SK-N-SH (cell line): ENCODE results near the gene GIGYF1. TPM values are rescaled to one million over a fixed set of nuclear protein-coding genes. Genes with fewer than 3 reads are reported as not detected.

Experiments
- CTCF ChIA-PET: fragments of 300-600, 350-600 bp; formaldehyde crosslinking; extraction: SDS; loops from one replicate; lab custom pipeline; 2021; lab: Yijun Ruan, JAX
- POLR2A ChIA-PET: fragments of 350-600 bp; sonication (Branson Sonifier 250); formaldehyde crosslinking; extraction: SDS; loops from one replicate; lab custom pipeline; 2020; ENCODE audit warnings: antibody characterized with exemption, inconsistent platforms; lab: Yijun Ruan, JAX
- DNase-seq: peaks from one replicate; pipeline ENCODE4 v3.0.0; 2012
- H2AFZ ChIP-seq: fragments of 200-600 bp; sonication (generic); 2 replicates; pipeline ENCODE4 v1.8.1; 2016; ENCODE audit warnings: antibody characterized with exemption, mild to moderate bottlenecking, low read depth
- H3F3A ChIP-seq: fragments of 200-600 bp; sonication (generic); replicated peaks from 2 replicates; pipeline ENCODE3; 2016; ENCODE audit warnings: antibody characterized with exemption, mild to moderate bottlenecking; ENCODE audit not compliant: insufficient read depth
- H3K27ac ChIP-seq, 2 experiments: fragments of 200-500 bp in 1 of 2; fragments of 200-600 bp in 1 of 2; sonication (Bioruptor generic) in 1 of 2; sonication (generic), shearing (Covaris generic) in 1 of 2; 2 replicates each; pipeline versions ENCODE4 v1.5.1 to v1.6.1; 2014 to 2016; ENCODE audit warnings: low read depth in 2 of 2, inconsistent platforms in 1 of 2, low read length in 1 of 2, mild to moderate bottlenecking in 1 of 2, mixed read lengths in 1 of 2
- H3K27me3 ChIP-seq: fragments of 200-600 bp; sonication (generic), shearing (Covaris generic); 2 replicates; pipeline ENCODE4 v1.6.1; 2016; ENCODE audit warnings: mixed run types; ENCODE audit not compliant: insufficient read depth
- H3K36me3 ChIP-seq, 2 experiments: fragments of 200-500 bp in 1 of 2; fragments of 200-600 bp in 1 of 2; sonication (Bioruptor generic) in 1 of 2; sonication (generic) in 1 of 2; replicated peaks in 1 of 2; 2 replicates each; pipeline versions ENCODE3 to v1.5.1; 2014 to 2016; ENCODE audit warnings: low read length in 1 of 2, mild to moderate bottlenecking in 1 of 2; ENCODE audit not compliant: insufficient read depth in 2 of 2, control insufficient read depth in 1 of 2
- H3K4me1 ChIP-seq, 2 experiments: fragments of 200-500 bp in 1 of 2; fragments of 200-600 bp in 1 of 2; sonication (Bioruptor generic) in 1 of 2; sonication (generic), shearing (Covaris generic) in 1 of 2; 2 replicates each; pipeline versions ENCODE4 v1.5.1 to v1.6.1; 2014 to 2016; ENCODE audit warnings: low read depth in 1 of 2, low read length in 1 of 2, mixed run types in 1 of 2; ENCODE audit not compliant: insufficient read depth in 2 of 2, control insufficient read depth in 1 of 2
- H3K4me2 ChIP-seq: fragments of 200-600 bp; sonication (generic), shearing (Covaris generic); 2 replicates; pipeline ENCODE4 v1.6.1; 2017; ENCODE audit warnings: mixed run types
- H3K4me3 ChIP-seq, 2 experiments: fragments of 200-500 bp in 1 of 2; fragments of 200-600 bp in 1 of 2; sonication (Bioruptor generic) in 1 of 2; sonication (generic), shearing (Covaris generic) in 1 of 2; 2 replicates each; pipeline versions ENCODE4 v1.5.1 to v1.8.1; 2014 to 2016; ENCODE audit warnings: low read depth in 2 of 2, inconsistent platforms in 1 of 2, low read length in 1 of 2, mild to moderate bottlenecking in 1 of 2, mixed read lengths in 1 of 2, moderate library complexity in 1 of 2
- H3K79me2 ChIP-seq: fragments of 200-600 bp; sonication (generic); 2 replicates; pipeline ENCODE4 v1.8.1; 2017; ENCODE audit warnings: mild to moderate bottlenecking; ENCODE audit not compliant: insufficient read depth
- H3K9ac ChIP-seq: fragments of 200-600 bp; sonication (generic); 2 replicates; pipeline ENCODE4 v1.6.1; 2017; ENCODE audit warnings: mixed run types
- H3K9me2 ChIP-seq: fragments of 200-600 bp; sonication (generic); 2 replicates; pipeline ENCODE4 v1.6.1; 2017; ENCODE audit warnings: mixed run types
- H3K9me3 ChIP-seq: fragments of 200-600 bp; sonication (generic); 2 replicates; pipeline ENCODE4 v1.6.1; 2017; ENCODE audit warnings: mixed run types, mild to moderate bottlenecking, moderate library complexity
- H4K20me1 ChIP-seq: fragments of 200-600 bp; sonication (generic); 2 replicates; pipeline ENCODE4 v1.6.1; 2017; ENCODE audit warnings: mild to moderate bottlenecking, mixed run types; ENCODE audit not compliant: insufficient read depth
- CTCF ChIP-seq: fragments of 200-600 bp; sonication (generic); IDR thresholded peaks from 2 replicates; pipeline ENCODE4 v1.6.1; 2017; ENCODE audit warnings: antibody characterized with exemption, mild to moderate bottlenecking, moderate library complexity
- FOSL2 ChIP-seq: IDR thresholded peaks from 2 replicates; pipeline ENCODE4 v1.4.0; 2012; ENCODE audit warnings: low read depth, mild to moderate bottlenecking, moderate library complexity, borderline replicate concordance
- FOXM1 ChIP-seq: IDR thresholded peaks from 2 replicates; pipeline ENCODE4 v1.4.0; 2012; ENCODE audit warnings: low read depth, mild to moderate bottlenecking
- GATA2 ChIP-seq: sonication (generic); formaldehyde crosslinking; IDR thresholded peaks from 2 replicates; pipeline ENCODE4 v1.5.0; 2020; ENCODE audit warnings: mild to moderate bottlenecking, missing genetic modification reagents
- MEF2A ChIP-seq: IDR thresholded peaks from 2 replicates; pipeline ENCODE4 v1.4.0; 2012; ENCODE audit warnings: low read depth, borderline replicate concordance
- MXI1 ChIP-seq: IDR thresholded peaks from 2 replicates; pipeline ENCODE4 v1.6.1; 2012; ENCODE audit warnings: mild to moderate bottlenecking, low read depth, low read length, improper control_type of control experiment
- NFIC ChIP-seq: IDR thresholded peaks from 2 replicates; pipeline ENCODE4 v1.4.0; 2012; ENCODE audit warnings: borderline replicate concordance
- NRF1 ChIP-seq: IDR thresholded peaks from 2 replicates; pipeline ENCODE4 v1.6.1; 2012; ENCODE audit warnings: low read depth, mild to moderate bottlenecking, low read length
- POLR2AphosphoS5 ChIP-seq: IDR thresholded peaks from 2 replicates; pipeline ENCODE4 v1.6.1; 2012; ENCODE audit warnings: low read depth, low read length
- RCOR1 ChIP-seq: fragments of 150-350 bp; IDR thresholded peaks from 2 replicates; pipeline ENCODE4 v1.6.1; 2017; ENCODE audit warnings: antibody characterized with exemption, low read length
- RXRA ChIP-seq: IDR thresholded peaks from 2 replicates; pipeline ENCODE4 v1.4.0; 2012; ENCODE audit warnings: low read depth, mild to moderate bottlenecking, borderline replicate concordance
- SIN3A ChIP-seq: IDR thresholded peaks from 2 replicates; pipeline ENCODE4 v1.6.1; 2012; ENCODE audit warnings: low read depth, mild to moderate bottlenecking, low read length, moderate library complexity, borderline replicate concordance
- TEAD4 ChIP-seq: IDR thresholded peaks from 2 replicates; pipeline ENCODE4 v1.4.0; 2012; ENCODE audit warnings: mild to moderate bottlenecking, borderline replicate concordance; ENCODE audit not compliant: insufficient read depth
- WGBS: methylation state at CpG from one replicate; pipeline ENCODE4 v1.1.6; 2017; ENCODE audit warnings: low lambda C conversion rate; 5-methylcytosine and 5-hydroxymethylcytosine counted together
- polyA plus RNA-seq, 3 experiments: library from polyadenylated mRNA; depleted of rRNA; stranded (reverse); fragments of >200 nt; gene quantifications; 2 replicates each; pipeline ENCODE4 v1.2.3, GENCODE V29; 2012
- TF ChIP-seq, protein P1 (sequence below): IDR thresholded peaks from 2 replicates; pipeline ENCODE4 v1.4.0; 2012; ENCODE audit warnings: low read depth, borderline replicate concordance

GIGYF1 gene
- polyA plus RNA-seq, 1 of the 3 experiments (the other 2 are of a cell fraction), result 19.4 TPM

- WGBS, result 91% methylated on average over 4 of the region's 4 CpGs
- CTCF ChIA-PET, result interaction anchor here (0.8 to 17.6 kb wide), 5 partner anchors 14 to 141 kb away, joined by 3 to 344 read pairs (median 4); partner anchors contain the start of genes EPHB4, EPO and SLC12A9
Observed at GRCh38 chr7:100710452-100710851, 16.4 kb upstream of the GIGYF1 start.

DNA sequence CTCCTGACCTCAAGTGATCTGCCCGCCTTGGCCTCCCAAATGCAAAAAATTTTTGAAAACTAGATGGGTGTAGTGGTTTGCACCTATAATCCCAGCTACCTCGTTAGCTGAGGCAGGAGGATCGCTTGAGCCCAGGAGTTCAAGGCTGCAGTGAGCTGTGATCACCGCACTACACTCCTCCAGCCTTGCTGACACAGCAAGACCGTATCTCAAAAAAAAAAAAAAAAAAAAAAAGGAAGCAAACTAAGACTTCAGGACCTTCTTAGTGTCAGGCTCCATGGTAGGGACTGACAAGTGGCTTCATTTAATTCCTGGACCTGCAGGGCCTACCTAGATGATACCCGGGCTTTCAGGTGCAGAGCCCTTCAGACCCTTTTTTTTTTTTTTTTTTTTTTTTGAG is 14.3 kb upstream of the GIGYF1 start:
- CTCF ChIA-PET, result interaction anchor here (0.9 to 17.6 kb wide), 7 partner anchors 16 to 350 kb away, joined by 3 to 344 read pairs (median 3); partner anchors contain the start of genes EPO and SLC12A9

More at GRCh38 chr7:100710452-100710851, 16.4 kb upstream of the GIGYF1 start:
- Histone ChIP-seq H3K9me2 (no peaks in the 10 kb centered on the region), H3K4me1 (peaks cover 6 to 10% of the 10 kb centered on the region in 2 experiments; a peak in 2 of 4 replicates), H3K36me3 (peaks cover 0 to 14% of the 10 kb centered on the region in 2 experiments), H3K4me2 (no peak overlapping the region), H3K9ac (no peak overlapping the region), H3K79me2 (peaks cover 25% of the 10 kb centered on the region), H3F3A (peaks cover 2% of the 10 kb centered on the region), H3K4me3 (no peak overlapping the region), H3K9me3 (no peaks in the 10 kb centered on the region), H2AFZ (no peak overlapping the region), H4K20me1 (no peaks in the 10 kb centered on the region; the same call in 1 of the 2 replicates), H3K27me3 (no peaks in the 10 kb centered on the region), H3K27ac (no peak overlapping the region)
- TF ChIP-seq, protein P1, sequence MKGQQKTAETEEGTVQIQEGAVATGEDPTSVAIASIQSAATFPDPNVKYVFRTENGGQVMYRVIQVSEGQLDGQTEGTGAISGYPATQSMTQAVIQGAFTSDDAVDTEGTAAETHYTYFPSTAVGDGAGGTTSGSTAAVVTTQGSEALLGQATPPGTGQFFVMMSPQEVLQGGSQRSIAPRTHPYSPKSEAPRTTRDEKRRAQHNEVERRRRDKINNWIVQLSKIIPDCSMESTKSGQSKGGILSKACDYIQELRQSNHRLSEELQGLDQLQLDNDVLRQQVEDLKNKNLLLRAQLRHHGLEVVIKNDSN, result no peak
- no peak for TF ChIP-seq CTCF
- TF ChIP-seq SIN3A, result no peak
- no peak for TF ChIP-seq POLR2AphosphoS5
- no peak for DNase-seq
- POLR2A ChIA-PET, result no interaction called here

More for the DNA sequence above, 14.3 kb upstream of the GIGYF1 start:
- H3K36me3 ChIP-seq, result peaks cover 0 to 14% of the 10 kb centered on the region in 2 experiments
- no peaks in the 10 kb centered on the region for H3K9me3 ChIP-seq
- no peak overlapping the region for H3K4me2 ChIP-seq
- H3K79me2 ChIP-seq, result peaks cover 25% of the 10 kb centered on the region
- no peak overlapping the region for H3K4me3 ChIP-seq
- H4K20me1 ChIP-seq, result no peaks in the 10 kb centered on the region; the same call in 1 of the 2 replicates
- H2AFZ ChIP-seq, result no peak overlapping the region
- 93% methylated on average over 6 of the region's 6 CpGs for WGBS
- H3K9ac ChIP-seq, result no peak overlapping the region
- POLR2A ChIA-PET, result interaction anchor here (1.1 kb wide), 1 partner anchor 144 kb away, joined by 3 read pairs; the partner anchor contains the start of gene SLC12A9
- DNase-seq, result no peak
- TF ChIP-seq MEF2A (no peak), GATA2 (CRISPR knock-in tag) (no peak), NRF1 (no peak), FOXM1 (no peak), MXI1 (no peak), NFIC (no peak), RCOR1 (no peak), TEAD4 (no peak), FOSL2 (no peak), RXRA (no peak)
- TF ChIP-seq, protein P1, result no peak
- H3K27me3 ChIP-seq, result no peaks in the 10 kb centered on the region
- H3F3A ChIP-seq, result peaks cover 8% of the 10 kb centered on the region
- H3K27ac ChIP-seq, result no peak overlapping the region
- no peaks in the 10 kb centered on the region for H3K9me2 ChIP-seq
- peaks cover 6 to 14% of the 10 kb centered on the region in 2 experiments; a peak in 2 of 4 replicates for H3K4me1 ChIP-seq
